Fibroblast of lung (primary cell): ENCODE data around the gene CHADL. TPM values are rescaled to one million over a fixed set of nuclear protein-coding genes. Genes with fewer than 3 reads are reported as not detected.
A peak's percentile ranks its signal among the peaks of the same experiment; 100 is the strongest.

Experiments used
- DNase-seq, 2 donors: peaks; one replicate each; pipeline versions ENCODE4 v3.0.0 to v3.0.0-alpha.2; 2010; ENCODE audit warnings: low read depth in 2 of 2
- H2AFZ ChIP-seq: 2 replicates; pipeline ENCODE4 v1.5.1; 2012; ENCODE audit warnings: low read length, control low read depth, inconsistent platforms
- H3K27ac ChIP-seq: 2 replicates; pipeline ENCODE4 v1.5.1; 2011; ENCODE audit warnings: low read length, control low read depth; ENCODE audit not compliant: insufficient read depth
- H3K27me3 ChIP-seq: 2 replicates; pipeline ENCODE4 v1.5.1; 2011; ENCODE audit warnings: mild to moderate bottlenecking, low read length; ENCODE audit not compliant: control insufficient read depth, insufficient read depth
- H3K36me3 ChIP-seq: 2 replicates; pipeline ENCODE4 v1.5.1; 2011; ENCODE audit warnings: low read length; ENCODE audit not compliant: control insufficient read depth, insufficient read depth
- H3K4me1 ChIP-seq: 2 replicates; pipeline ENCODE4 v1.5.1; 2011; ENCODE audit warnings: low read length; ENCODE audit not compliant: control insufficient read depth, insufficient read depth; ENCODE audit errors: extremely low read depth
- H3K4me2 ChIP-seq: 2 replicates; pipeline ENCODE4 v1.5.1; 2011; ENCODE audit warnings: low read length, control low read depth; ENCODE audit not compliant: insufficient read depth; ENCODE audit errors: extremely low read depth
- H3K4me3 ChIP-seq, 4 experiments: fragments of 200-600 bp in 1 of 4; sonication (generic) in 1 of 4; replicated peaks in 1 of 4; 2 replicates each; pipeline ENCODE4 v1.5.1; 2011 to 2016; ENCODE audit warnings: low read length in 4 of 4, low read depth in 3 of 4, mild to moderate bottlenecking in 3 of 4, control low read depth in 2 of 4, inconsistent platforms in 1 of 4, mixed read lengths in 1 of 4; ENCODE audit not compliant: insufficient read depth in 1 of 4; ENCODE audit errors: control extremely low read depth in 1 of 4
- H3K79me2 ChIP-seq: 2 replicates; pipeline ENCODE4 v1.5.1; 2012; ENCODE audit warnings: mild to moderate bottlenecking, low read length, inconsistent platforms; ENCODE audit not compliant: control insufficient read depth, insufficient read depth
- H3K9ac ChIP-seq: 2 replicates; pipeline ENCODE4 v1.5.1; 2011; ENCODE audit warnings: mild to moderate bottlenecking, low read length, control low read depth; ENCODE audit not compliant: insufficient read depth
- H3K9me3 ChIP-seq: 2 replicates; pipeline ENCODE4 v1.5.1; 2012; ENCODE audit warnings: low read depth, low read length; ENCODE audit not compliant: control insufficient read depth, insufficient read depth
- H4K20me1 ChIP-seq: 2 replicates; pipeline ENCODE4 v1.5.1; 2011; ENCODE audit warnings: low read length; ENCODE audit not compliant: control insufficient read depth, insufficient read depth; ENCODE audit errors: extremely low read depth
- CTCF ChIP-seq, 2 donors: IDR thresholded peaks in 1 of 2; conservative IDR thresholded peaks in 1 of 2; 1 replicate in 1 of 2; 2 replicates in 1 of 2; pipeline ENCODE4 v1.5.1; 2011 to 2012; ENCODE audit warnings: low read length in 2 of 2, control low read depth in 1 of 2, inconsistent platforms in 1 of 2, low read depth in 1 of 2, mild to moderate bottlenecking in 1 of 2
- EZH2 ChIP-seq: IDR thresholded peaks from 2 replicates; pipeline ENCODE4 v1.5.1; 2012; ENCODE audit warnings: low read length, control low read depth, mild to moderate bottlenecking; ENCODE audit errors: missing control alignments
- polyA plus RNA-seq, 2 donors: library from polyadenylated mRNA; depleted of rRNA in 1 of 2; stranded (reverse) in 1 of 2; unstranded in 1 of 2; fragments of >200 nt; gene quantifications; 2 replicates each; pipeline ENCODE4 v1.2.1, GENCODE V29; 2011 to 2012; ENCODE audit warnings: missing spikeins in 1 of 2
- total RNA-seq: library from RNA; depleted of rRNA; stranded (reverse); fragments of >200 nt; gene quantifications from 2 replicates; pipeline ENCODE4 v1.2.1, GENCODE V29; 2014

CHADL gene
- total and polyA plus RNA-seq, 2 donors (not counting 1 experiment from before 2014, with no cell fraction given) = 0.10 to 3.1 TPM

GRCh38 chr22:41237707-41238569 is 2.8 kb downstream of the CHADL start:
- no peak overlapping the region for H3K9ac ChIP-seq
- H3K4me2 ChIP-seq = peak overlapping the region; percentile 41
- H3K79me2 ChIP-seq = no peaks in the 10 kb centered on the region
- no peaks in the 10 kb centered on the region for H3K9me3 ChIP-seq
- TF ChIP-seq EZH2 (no peak), CTCF (conservative IDR thresholded peaks at IDR 0.05 in 1 of 2, IDR thresholded peaks at IDR 0.05 in 1 of 2; ENCODE audit: low read depth in 1 of 2, low read length in 2 of 2) (peak; percentile 8 to 30)
- H2AFZ ChIP-seq = peak overlapping the region; percentile 30
- no peaks in the 10 kb centered on the region for H3K36me3 ChIP-seq
- DNase-seq = peak; percentile 40 to 41
- peak overlapping the region in 2 of 4 experiments; percentile 6 to 25 for H3K4me3 ChIP-seq
- no peaks in the 10 kb centered on the region for H3K4me1 ChIP-seq
- H4K20me1 ChIP-seq = no peaks in the 10 kb centered on the region
- H3K27ac ChIP-seq = no peak overlapping the region
- no peaks in the 10 kb centered on the region for H3K27me3 ChIP-seq

- H3K27ac ChIP-seq = no peak overlapping the region
- H3K9ac ChIP-seq = no peak overlapping the region
- no peak for DNase-seq
- peak overlapping the region in 1 of 4 experiments; percentile 25 for H3K4me3 ChIP-seq
- no peaks in the 10 kb centered on the region for H4K20me1 ChIP-seq
- no peaks in the 10 kb centered on the region for H3K9me3 ChIP-seq
- H3K4me1 ChIP-seq = no peaks in the 10 kb centered on the region
- H3K27me3 ChIP-seq = no peaks in the 10 kb centered on the region
- peak overlapping the region; percentile 41 for H3K4me2 ChIP-seq
- no peak for TF ChIP-seq EZH2
- no peak for TF ChIP-seq CTCF (conservative IDR thresholded peaks at IDR 0.05 in 1 of 2, IDR thresholded peaks at IDR 0.05 in 1 of 2; ENCODE audit: low read depth in 1 of 2, low read length in 2 of 2)
- H3K36me3 ChIP-seq = no peaks in the 10 kb centered on the region
- H3K79me2 ChIP-seq = no peaks in the 10 kb centered on the region
- H2AFZ ChIP-seq = peak overlapping the region; percentile 30
Measured at GRCh38 chr22:41237036-41237706, 3.6 kb downstream of the CHADL start.
